HCT116 (cell line): Measurements from ENCODE around the gene MID1.

Source experiments
- CTCF ChIP-seq, 3 experiments: fragments of 200-600 bp in 1 of 3; sonication (generic) in 1 of 3; IDR thresholded peaks in 2 of 3; conservative IDR thresholded peaks in 1 of 3; 2 replicates each; pipeline ENCODE4 v1.5.1; 2012 to 2017; ENCODE audit warnings: low read depth in 2 of 3, low read length in 2 of 3, antibody characterized with exemption in 1 of 3, borderline replicate concordance in 1 of 3, control low read depth in 1 of 3, mild to moderate bottlenecking in 1 of 3, mixed read lengths in 1 of 3, mixed run types in 1 of 3, moderate library complexity in 1 of 3; ENCODE audit not compliant: insufficient read depth in 1 of 3
- ELF1 ChIP-seq: IDR thresholded peaks from 2 replicates; pipeline ENCODE4 v1.6.1; 2012; ENCODE audit warnings: low read depth, borderline replicate concordance
- EZH2 ChIP-seq: fragments of 200-600 bp; sonication (generic); IDR thresholded peaks from 2 replicates; pipeline ENCODE4 v1.6.1; 2017; ENCODE audit warnings: antibody characterized with exemption, mixed run types
- EZH2phosphoT487 ChIP-seq: fragments of 200-600 bp; IDR thresholded peaks from 2 replicates; pipeline ENCODE4 v1.6.1; 2018; ENCODE audit warnings: antibody characterized with exemption, borderline replicate concordance
- JUND ChIP-seq: IDR thresholded peaks from 2 replicates; pipeline ENCODE4 v1.6.1; 2012
- MAX ChIP-seq: IDR thresholded peaks from 2 replicates; pipeline ENCODE4 v1.6.1; 2012
- POLR2A ChIP-seq: IDR thresholded peaks from 2 replicates; pipeline ENCODE4 v1.7.0; 2011; ENCODE audit warnings: borderline replicate concordance; ENCODE audit not compliant: insufficient read depth, insufficient read length; ENCODE audit errors: extremely low read depth
- POLR2AphosphoS5 ChIP-seq: IDR thresholded peaks from 2 replicates; pipeline ENCODE4 v1.6.1; 2011; ENCODE audit warnings: mild to moderate bottlenecking, low read depth, low read length, moderate library complexity
- REST ChIP-seq: IDR thresholded peaks from 2 replicates; pipeline ENCODE4 v1.6.1; 2012; ENCODE audit warnings: low read depth
- SP1 ChIP-seq: IDR thresholded peaks from 2 replicates; pipeline ENCODE4 v1.6.1; 2012; ENCODE audit warnings: low read depth
- TCF7L2 ChIP-seq: IDR thresholded peaks from 2 replicates; pipeline ENCODE4 v1.7.0; 2011; ENCODE audit warnings: borderline replicate concordance, inconsistent platforms; ENCODE audit not compliant: insufficient read depth, insufficient read length; ENCODE audit errors: extremely low read depth
- YY1 ChIP-seq: IDR thresholded peaks from 2 replicates; pipeline ENCODE4 v1.6.1; 2011; ENCODE audit warnings: low read length, low read depth, moderate library complexity, mild to moderate bottlenecking; ENCODE audit not compliant: insufficient replicate concordance; ENCODE audit errors: extremely low read depth
- ZBTB33 ChIP-seq: IDR thresholded peaks from 2 replicates; pipeline ENCODE4 v1.6.1; 2011; ENCODE audit warnings: mild to moderate bottlenecking, low read length, moderate library complexity; ENCODE audit not compliant: insufficient replicate concordance; ENCODE audit errors: extremely low read depth
- ZNF274 ChIP-seq: fragments of 200-500 bp; sonication (Bioruptor generic); IDR thresholded peaks from 2 replicates; pipeline ENCODE4 v1.6.1; 2014; ENCODE audit warnings: mild to moderate bottlenecking, low read depth, low read length, inconsistent platforms

GRCh38 chrX:10568428-10568827 lies 52.0 kb downstream of the MID1 start:
- TF ChIP-seq ZNF274 (no peak), ELF1 (no peak), EZH2 (no peak), POLR2AphosphoS5 (no peak), POLR2A (no peak), CTCF (IDR thresholded peaks at IDR 0.05 in 2 of 3, conservative IDR thresholded peaks at IDR 0.05 in 1 of 3; ENCODE audit: borderline replicate concordance in 1 of 3, insufficient read depth in 1 of 3, low read depth in 2 of 3, low read length in 2 of 3) (no peak), REST (no peak), YY1 (no peak), MAX (no peak), TCF7L2 (no peak), SP1 (no peak), JUND (no peak), EZH2phosphoT487 (no peak), ZBTB33 (no peak)
